NCI-H460 (cell line): ENCODE results near the gene NAV3. TPM values are rescaled to one million over a fixed set of nuclear protein-coding genes. Genes with fewer than 3 reads are reported as not detected.
A peak's percentile ranks its signal among the peaks of the same experiment; 100 is the strongest.

Experiments
- DNase-seq: peaks from one replicate; pipeline ENCODE4 v3.0.0-alpha.2; 2016; ENCODE audit warnings: low read depth; ENCODE audit errors: extremely low read depth
- total RNA-seq: library from RNA; depleted of rRNA; stranded (reverse); fragments of >200 nt; shearing (Covaris generic); gene quantifications from 2 replicates; pipeline ENCODE4 v1.2.3, GENCODE V29; 2014

Gene NAV3
- total RNA-seq, 1 experiment from 2014 or later: 9.4 TPM

- DNase-seq: no peak
Measured at GRCh38 chr12:78176643-78177042, 345.9 kb downstream of the NAV3 start.

- no peak for DNase-seq
Measured at GRCh38 chr12:78177298-78177697, 346.6 kb downstream of the NAV3 start.

- DNase-seq: no peak
Measured at GRCh38 chr12:78179346-78179745, 348.7 kb downstream of the NAV3 start.

- peak; percentile 48 for DNase-seq
Measured at GRCh38 chr12:78181544-78182162, 351.0 kb downstream of the NAV3 start.

- no peak for DNase-seq
Measured at GRCh38 chr12:78183824-78184223, 353.1 kb downstream of the NAV3 start.

DNA sequence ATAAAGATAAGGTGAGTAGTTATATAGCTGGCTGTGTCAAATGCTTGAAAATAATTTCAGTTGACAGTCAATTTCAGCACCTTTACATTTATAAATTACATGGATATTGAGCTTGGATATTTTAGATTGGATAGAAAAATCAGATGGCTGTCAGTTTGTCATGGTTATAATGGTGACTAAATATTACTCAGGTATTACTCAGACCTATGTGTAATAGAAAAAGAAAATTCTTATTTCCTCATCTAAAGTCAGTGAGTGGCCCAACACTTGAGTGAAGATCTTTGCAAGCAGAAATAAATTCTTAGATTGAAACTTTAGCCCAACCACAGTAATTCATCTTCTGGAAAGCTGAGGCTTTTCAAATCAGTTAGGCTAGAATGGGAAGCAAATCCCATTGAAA is 354.4 kb downstream of the NAV3 start:
- no peak for DNase-seq

DNA sequence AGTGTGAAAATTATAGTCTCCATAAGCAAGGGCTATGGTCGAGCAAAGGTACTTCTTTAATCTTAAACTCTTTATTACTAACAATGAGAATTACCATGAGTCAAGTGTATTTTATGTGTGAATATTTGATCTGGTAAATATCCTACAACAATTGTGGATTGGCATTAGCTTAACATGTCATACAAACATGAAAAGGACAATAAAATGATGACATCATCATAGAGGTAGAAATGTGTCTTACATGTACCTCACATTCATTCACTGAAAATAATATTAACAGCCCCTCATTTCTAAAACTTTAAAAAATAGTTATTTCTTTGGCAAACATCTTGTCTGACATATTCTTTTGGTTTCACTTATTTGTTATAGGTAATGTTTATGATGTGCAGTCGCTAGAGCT is 355.0 kb downstream of the NAV3 start:
- no peak for DNase-seq

DNA sequence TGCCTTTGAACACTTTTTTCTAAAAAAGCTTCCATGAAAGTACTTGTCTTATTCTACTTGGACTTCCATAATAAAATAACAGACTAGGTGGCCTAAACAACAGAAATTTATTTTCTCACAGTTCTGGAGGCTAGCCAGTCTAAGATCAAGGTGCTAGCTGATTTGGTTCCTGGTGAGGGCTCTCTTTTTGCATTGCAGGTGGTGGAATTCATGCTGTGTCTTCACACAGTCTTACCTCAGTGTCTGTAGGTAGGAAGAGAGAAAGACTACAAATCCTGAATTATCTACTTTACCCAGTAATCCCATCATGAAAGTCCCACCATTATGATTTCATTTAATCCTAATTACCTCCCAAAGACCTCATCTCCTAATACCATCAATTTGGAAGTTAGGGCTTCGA is 356.0 kb downstream of the NAV3 start:
- DNase-seq: no peak

DNA sequence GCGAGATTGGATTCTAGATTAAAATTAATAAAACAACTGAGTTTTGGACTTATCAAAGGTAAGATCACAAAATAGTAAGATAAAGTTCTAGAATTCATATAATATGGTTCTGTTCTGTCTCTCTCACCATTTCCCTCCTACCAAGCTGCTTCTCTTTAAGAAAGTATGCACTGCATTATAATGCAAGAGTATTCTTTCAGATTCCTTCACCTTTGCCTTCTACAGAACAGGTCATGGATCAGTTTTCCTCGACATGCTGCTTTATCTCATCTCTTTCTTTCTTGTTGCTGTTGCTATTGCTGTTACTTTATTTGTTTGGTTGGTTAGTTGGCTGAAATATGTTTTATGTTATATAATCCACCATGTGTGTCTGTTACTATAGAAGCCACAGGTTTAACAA is 357.0 kb downstream of the NAV3 start:
- no peak for DNase-seq

- no peak for DNase-seq
Measured at GRCh38 chr12:78189656-78190055, 359.0 kb downstream of the NAV3 start.

DNA sequence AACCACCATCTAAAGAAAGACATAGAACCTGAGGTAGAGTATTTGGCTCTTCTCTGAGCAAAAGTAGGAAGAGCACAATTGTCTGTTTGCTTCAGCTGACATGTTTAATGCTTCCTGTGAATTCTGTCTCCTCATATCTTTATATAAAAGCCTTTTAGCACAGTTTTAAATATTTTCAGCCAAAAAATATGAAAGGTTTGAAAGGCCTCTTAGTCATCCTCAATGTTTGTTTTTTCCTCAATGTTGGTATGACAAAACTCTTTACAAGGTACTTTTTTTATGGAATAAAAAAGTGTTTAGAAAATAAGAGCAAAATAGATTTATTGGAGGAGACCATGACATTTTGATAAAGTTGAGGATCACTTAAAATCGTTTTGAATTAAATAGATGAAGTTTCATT is 360.9 kb downstream of the NAV3 start:
- DNase-seq: no peak

DNA sequence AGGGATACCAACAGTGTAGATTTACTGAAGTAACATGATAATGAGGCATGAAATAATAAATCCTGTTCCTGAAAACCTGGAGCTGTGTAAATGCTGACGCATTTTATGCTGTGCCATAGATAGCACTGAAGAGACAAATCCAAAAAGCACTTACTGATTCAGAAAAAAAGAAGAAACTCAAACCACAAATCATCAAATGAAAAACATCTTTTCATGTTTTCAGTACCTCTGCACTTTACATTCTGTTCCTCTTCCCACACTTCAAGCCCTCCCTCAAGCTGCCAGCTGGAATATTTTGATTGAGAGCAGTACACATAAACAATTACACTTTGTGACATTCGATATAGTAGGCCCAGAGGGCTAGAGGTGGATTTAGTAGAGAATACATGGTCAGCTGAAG is 362.3 kb downstream of the NAV3 start:
- no peak for DNase-seq

GRCh38 chr12:78194448-78194847 is 363.8 kb downstream of the NAV3 start:
- DNase-seq: no peak

- DNase-seq: no peak
Measured at GRCh38 chr12:78198896-78199295, 368.2 kb downstream of the NAV3 start.

DNA sequence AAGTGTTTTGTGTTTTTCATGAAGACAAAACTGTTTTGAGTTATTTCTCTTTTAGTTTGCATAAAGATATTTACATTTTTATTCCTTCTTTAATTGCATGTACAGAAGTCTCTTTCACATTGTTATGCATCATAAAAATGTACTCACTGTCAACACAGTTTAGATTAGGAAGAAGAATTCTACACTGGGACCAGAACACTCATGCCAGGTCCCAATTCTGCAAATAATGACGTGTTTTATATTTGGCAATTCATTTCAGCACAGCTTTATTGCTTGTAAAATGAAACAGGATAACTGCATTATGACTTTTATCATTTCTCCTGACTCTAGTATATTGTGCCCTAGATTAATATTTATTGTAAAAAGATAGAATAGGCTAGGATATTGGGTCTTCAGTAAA is 369.2 kb downstream of the NAV3 start:
- DNase-seq: no peak

DNA sequence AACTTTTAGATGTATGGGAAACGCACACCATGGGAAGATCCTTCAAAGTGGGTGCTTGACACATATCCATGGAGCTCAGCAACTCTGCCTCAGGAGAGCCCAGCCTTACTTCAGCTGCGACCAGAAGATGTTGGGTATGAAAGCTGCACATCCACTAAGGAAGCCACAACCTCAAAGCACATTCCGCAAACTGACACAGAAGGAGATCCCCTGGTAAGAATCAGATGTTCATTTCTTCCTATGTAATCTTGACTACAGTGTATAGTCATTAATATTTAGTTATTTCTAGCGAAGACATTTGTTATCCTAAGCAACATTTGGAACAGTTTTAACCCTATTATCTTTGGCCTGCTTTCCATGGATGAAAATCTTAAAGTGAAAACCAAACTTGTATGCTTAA is 374.2 kb downstream of the NAV3 start:
- DNase-seq: no peak

DNA sequence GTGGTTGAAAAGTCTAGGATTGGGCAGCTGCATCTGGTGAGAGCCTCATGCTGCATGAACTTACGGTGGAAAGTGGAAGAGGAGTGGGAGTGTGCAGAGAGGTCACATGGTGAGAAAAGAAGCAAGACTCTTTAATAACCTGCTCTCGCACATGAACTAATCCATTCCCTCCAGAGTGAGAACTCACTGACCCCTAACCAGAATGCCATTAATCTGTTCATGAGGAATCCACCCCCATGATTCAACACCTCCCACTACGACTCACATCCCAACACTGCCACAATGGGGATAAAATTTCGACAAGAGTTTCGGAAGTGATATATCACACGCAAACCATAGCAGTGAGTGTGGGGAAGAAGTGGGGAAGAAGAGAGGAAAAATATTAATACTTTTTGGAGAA is 377.4 kb downstream of the NAV3 start:
- DNase-seq: no peak

GRCh38 chr12:78209846-78210505 is 379.3 kb downstream of the NAV3 start:
- no peak for DNase-seq

GRCh38 chr12:78210506-78210860 is 379.8 kb downstream of the NAV3 start:
- DNase-seq: no peak

DNA sequence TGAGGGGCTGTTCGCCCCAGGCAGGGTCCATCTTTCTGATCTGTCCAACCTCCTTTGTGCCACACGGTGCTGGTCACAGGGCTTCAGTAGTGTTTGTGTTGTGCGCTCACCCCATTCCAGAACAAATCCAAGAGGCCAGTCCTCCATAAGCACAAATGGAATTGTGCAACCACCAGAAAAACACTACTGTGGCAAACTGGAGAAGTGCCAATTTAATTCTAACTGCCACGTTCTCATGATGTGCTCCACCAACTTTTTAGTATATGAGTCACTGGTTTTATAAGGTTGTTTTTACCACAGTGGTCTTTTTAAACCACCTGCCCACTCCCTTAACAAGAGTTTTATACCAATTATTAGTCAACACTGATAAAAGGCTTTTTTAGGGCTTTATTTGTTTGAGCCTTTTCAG is 380.2 kb downstream of the NAV3 start:
- no peak for DNase-seq

- DNase-seq: no peak
Measured at GRCh38 chr12:78220811-78221210, 390.1 kb downstream of the NAV3 start.

DNA sequence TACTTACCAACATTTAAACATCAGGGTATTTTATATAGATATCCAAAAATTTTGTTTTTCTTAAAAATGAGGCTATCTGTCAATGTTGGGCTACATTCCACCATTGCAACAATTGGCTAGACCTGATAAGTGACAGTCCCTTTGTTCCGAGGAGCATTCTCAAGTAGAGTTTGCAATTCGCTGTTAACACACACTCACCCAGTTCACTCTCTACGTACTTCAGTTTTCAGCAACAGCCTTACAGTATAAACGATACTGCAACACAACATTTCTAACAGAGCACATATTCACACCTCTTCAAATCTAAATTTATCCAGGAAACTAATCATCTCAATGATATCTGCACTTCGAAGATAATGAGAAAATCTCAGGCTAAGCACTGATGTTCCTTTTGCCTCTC is 393.5 kb downstream of the NAV3 start:
- no peak for DNase-seq

DNA sequence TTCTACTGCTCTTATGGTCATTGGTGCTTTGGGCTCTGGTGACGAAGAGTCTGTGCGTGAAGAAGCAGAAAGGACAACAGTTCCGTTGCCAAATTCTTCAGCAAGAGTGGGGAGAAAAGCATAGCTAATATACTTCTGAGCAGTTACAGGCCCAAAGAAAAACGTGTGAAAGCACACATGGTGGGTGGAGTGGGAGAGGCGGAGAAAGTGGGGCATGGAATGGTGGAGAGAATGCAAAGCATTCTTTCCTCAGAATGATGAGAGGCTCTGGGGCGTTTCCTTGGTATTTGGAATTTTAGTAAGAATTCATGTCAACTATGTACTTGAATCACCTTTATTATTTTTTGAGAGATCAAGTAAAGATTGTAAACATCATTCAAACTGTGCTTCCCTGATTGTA is 396.1 kb downstream of the NAV3 start:
- no peak for DNase-seq
